K562 (cell line): Measurements from ENCODE around the gene LYST.

ENCODE experiments used
- CTCF ChIP-seq, 3 experiments: IDR thresholded peaks in 2 of 3; conservative IDR thresholded peaks in 1 of 3; 2 replicates each; pipeline ENCODE4 v1.5.1; 2011 to 2012; ENCODE audit warnings: low read length in 3 of 3, mild to moderate bottlenecking in 3 of 3, control low read depth in 2 of 3, improper control_type of control experiment in 1 of 3, inconsistent platforms in 1 of 3, low read depth in 1 of 3, mixed read lengths in 1 of 3, moderate library complexity in 1 of 3; ENCODE audit not compliant: insufficient read depth in 2 of 3
- HBP1 ChIP-seq: fragments of 450-650 bp; formaldehyde crosslinking; IDR thresholded peaks from 2 replicates; pipeline ENCODE4 v1.4.0; 2022; ENCODE audit warnings: missing genetic modification characterization
- JUNB ChIP-seq: fragments of 450-650 bp; formaldehyde crosslinking; conservative IDR thresholded peaks from 2 replicates; pipeline ENCODE4 v1.4.0; 2020; ENCODE audit warnings: mild to moderate bottlenecking
- NR1H2 ChIP-seq: sonication (generic); formaldehyde crosslinking; IDR thresholded peaks from 2 replicates; pipeline ENCODE4 v1.4.0; 2020; ENCODE audit warnings: mild to moderate bottlenecking, missing genetic modification reagents
- POLR2A ChIP-seq: fragments of 450-650 bp; conservative IDR thresholded peaks from 2 replicates; pipeline ENCODE4 v1.6.1; 2016
- SIN3A ChIP-seq, 2 experiments: fragments of 150-350 bp in 1 of 2; IDR thresholded peaks; 2 replicates each; pipeline ENCODE4 v1.6.1; 2011 to 2016; ENCODE audit warnings: borderline replicate concordance in 2 of 2, low read depth in 2 of 2, low read length in 2 of 2, mild to moderate bottlenecking in 2 of 2, moderate library complexity in 2 of 2; ENCODE audit not compliant: control insufficient read depth in 1 of 2
- SRSF7 ChIP-seq: fragments of 200-400 bp; formaldehyde crosslinking; optimal IDR thresholded peaks from 2 replicates; pipeline ENCODE3; 2017; ENCODE audit warnings: mild to moderate bottlenecking, low read depth, low read length
- ZBTB2 ChIP-seq: fragments of 450-650 bp; IDR thresholded peaks from 2 replicates; pipeline ENCODE4 v1.6.1; 2016; ENCODE audit warnings: antibody characterized with exemption
- ZKSCAN1 ChIP-seq: fragments of 150-350 bp; IDR thresholded peaks from 2 replicates; pipeline ENCODE4 v1.6.1; 2016; ENCODE audit warnings: low read depth, low read length
- ZNF609 ChIP-seq: sonication (generic); formaldehyde crosslinking; IDR thresholded peaks from 2 replicates; pipeline ENCODE4 v1.8.1; 2023; ENCODE audit warnings: missing genetic modification reagents, mild to moderate bottlenecking, borderline replicate concordance

GRCh38 chr1:235688096-235688495, 178.6 kb downstream of the LYST start:
- TF ChIP-seq SRSF7 = no peak
- TF ChIP-seq ZNF609 (CRISPR knock-in tag) = no peak
- TF ChIP-seq JUNB = no peak
- TF ChIP-seq SIN3A (IDR thresholded peaks at IDR 0.05; ENCODE audit: borderline replicate concordance in 2 of 2, control insufficient read depth in 1 of 2, low read depth in 2 of 2, low read length in 2 of 2) = no peak
- TF ChIP-seq CTCF (IDR thresholded peaks at IDR 0.05 in 2 of 3, conservative IDR thresholded peaks at IDR 0.05 in 1 of 3; ENCODE audit: insufficient read depth in 2 of 3, low read depth in 1 of 3, low read length in 3 of 3) = no peak
- TF ChIP-seq HBP1 (CRISPR knock-in tag) = no peak
- no peak for TF ChIP-seq ZBTB2
- TF ChIP-seq POLR2A = no peak
- TF ChIP-seq NR1H2 (CRISPR knock-in tag) = no peak
- TF ChIP-seq ZKSCAN1 = no peak
